ENCODE data around the gene TTLL11.

DNA sequence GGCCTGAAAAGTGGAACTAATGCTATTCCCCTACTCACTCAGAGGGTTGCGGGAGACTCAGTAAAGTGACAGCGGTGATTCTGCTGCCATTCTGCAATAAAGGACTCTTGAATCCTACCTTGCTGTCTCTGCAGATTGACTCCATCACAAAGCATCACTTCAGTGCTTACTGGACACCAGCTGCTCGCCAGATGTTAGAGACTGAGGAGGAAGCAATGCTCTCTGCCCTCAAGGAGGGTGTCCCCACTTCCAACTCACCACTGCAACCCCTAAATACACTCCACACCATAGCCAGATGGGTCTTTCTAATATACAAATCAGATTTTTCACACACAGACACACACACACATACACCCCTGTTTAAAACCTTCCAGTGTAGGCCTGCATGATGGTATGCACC, 21.4 kb downstream of the TTLL11 start:
- no peak for TF ChIP-seq POLR2A (IDR thresholded peaks at IDR 0.05)
- TF ChIP-seq, protein P1, sequence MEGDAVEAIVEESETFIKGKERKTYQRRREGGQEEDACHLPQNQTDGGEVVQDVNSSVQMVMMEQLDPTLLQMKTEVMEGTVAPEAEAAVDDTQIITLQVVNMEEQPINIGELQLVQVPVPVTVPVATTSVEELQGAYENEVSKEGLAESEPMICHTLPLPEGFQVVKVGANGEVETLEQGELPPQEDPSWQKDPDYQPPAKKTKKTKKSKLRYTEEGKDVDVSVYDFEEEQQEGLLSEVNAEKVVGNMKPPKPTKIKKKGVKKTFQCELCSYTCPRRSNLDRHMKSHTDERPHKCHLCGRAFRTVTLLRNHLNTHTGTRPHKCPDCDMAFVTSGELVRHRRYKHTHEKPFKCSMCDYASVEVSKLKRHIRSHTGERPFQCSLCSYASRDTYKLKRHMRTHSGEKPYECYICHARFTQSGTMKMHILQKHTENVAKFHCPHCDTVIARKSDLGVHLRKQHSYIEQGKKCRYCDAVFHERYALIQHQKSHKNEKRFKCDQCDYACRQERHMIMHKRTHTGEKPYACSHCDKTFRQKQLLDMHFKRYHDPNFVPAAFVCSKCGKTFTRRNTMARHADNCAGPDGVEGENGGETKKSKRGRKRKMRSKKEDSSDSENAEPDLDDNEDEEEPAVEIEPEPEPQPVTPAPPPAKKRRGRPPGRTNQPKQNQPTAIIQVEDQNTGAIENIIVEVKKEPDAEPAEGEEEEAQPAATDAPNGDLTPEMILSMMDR (IDR thresholded peaks at IDR 0.05 in 4 of 5, conservative IDR thresholded peaks at IDR 0.05 in 1 of 5) = no peak
